H9 (cell line): ENCODE measurements around the gene PLXNB2. TPM values are rescaled to one million over a fixed set of nuclear protein-coding genes. Genes with fewer than 3 reads are reported as not detected.

Experiments used
- DNase-seq: peaks from one replicate; pipeline ENCODE4 v3.0.0-alpha.2; 2017
- H2AFZ ChIP-seq: one replicate; pipeline ENCODE4 v1.6.1; 2013; ENCODE audit warnings: mild to moderate bottlenecking, low read length, control low read depth, moderate library complexity
- H2AK5ac ChIP-seq: 2 replicates; pipeline ENCODE4 v1.6.1; 2013; ENCODE audit warnings: low read length, control low read depth, mixed read lengths; ENCODE audit not compliant: insufficient read length
- H2BK120ac ChIP-seq: one replicate; pipeline ENCODE4 v1.6.1; 2013; ENCODE audit warnings: low read depth, mild to moderate bottlenecking, low read length, control low read depth, inconsistent platforms; ENCODE audit not compliant: poor library complexity, severe bottlenecking
- H2BK12ac ChIP-seq: 2 replicates; pipeline ENCODE4 v1.6.1; 2013; ENCODE audit warnings: low read length, control low read depth, mixed read lengths, low read depth; ENCODE audit not compliant: insufficient read length
- H2BK15ac ChIP-seq: 2 replicates; pipeline ENCODE4 v1.6.1; 2013; ENCODE audit warnings: low read depth, low read length, control low read depth
- H2BK20ac ChIP-seq: one replicate; pipeline ENCODE4 v1.6.1; 2013; ENCODE audit warnings: low read depth, mild to moderate bottlenecking, low read length, control low read depth, inconsistent platforms; ENCODE audit not compliant: poor library complexity, severe bottlenecking
- H2BK5ac ChIP-seq: 2 replicates; pipeline ENCODE4 v1.6.1; 2013; ENCODE audit warnings: low read length, control low read depth, mixed read lengths; ENCODE audit not compliant: insufficient read length
- H3K14ac ChIP-seq: 2 replicates; pipeline ENCODE4 v1.6.1; 2013; ENCODE audit warnings: low read length, control low read depth; ENCODE audit not compliant: insufficient read depth
- H3K18ac ChIP-seq: 2 replicates; pipeline ENCODE4 v1.6.1; 2013; ENCODE audit warnings: low read depth, mild to moderate bottlenecking, mixed read lengths, low read length, control low read depth; ENCODE audit not compliant: insufficient read length
- H3K23ac ChIP-seq: 2 replicates; pipeline ENCODE4 v1.6.1; 2013; ENCODE audit warnings: low read length, control low read depth, mixed read lengths, low read depth; ENCODE audit not compliant: insufficient read length
- H3K23me2 ChIP-seq: 2 replicates; pipeline ENCODE4 v1.6.1; 2013; ENCODE audit warnings: low read depth, mild to moderate bottlenecking, mixed read lengths, low read length, control low read depth; ENCODE audit not compliant: insufficient read length, poor library complexity, severe bottlenecking
- H3K27ac ChIP-seq: 2 replicates; pipeline ENCODE4 v1.5.1; 2013; ENCODE audit warnings: low read length, control low read depth, mixed read lengths, low read depth; ENCODE audit not compliant: insufficient read length
- H3K27me3 ChIP-seq: 2 replicates; pipeline ENCODE4 v1.6.1; 2013; ENCODE audit warnings: low read length, control low read depth, inconsistent platforms; ENCODE audit not compliant: insufficient read depth
- H3K4ac ChIP-seq: 2 replicates; pipeline ENCODE4 v1.6.1; 2013; ENCODE audit warnings: low read depth, mild to moderate bottlenecking, control low read depth, inconsistent platforms, low read length, moderate library complexity
- H3K4me1 ChIP-seq: 2 replicates; pipeline ENCODE4 v1.6.1; 2013; ENCODE audit warnings: low read length, control low read depth, inconsistent platforms; ENCODE audit not compliant: insufficient read depth
- H3K4me2 ChIP-seq: 2 replicates; pipeline ENCODE4 v1.6.1; 2013; ENCODE audit warnings: low read length, control low read depth, mixed read lengths; ENCODE audit not compliant: insufficient read length, insufficient read depth
- H3K56ac ChIP-seq: 2 replicates; pipeline ENCODE4 v1.6.1; 2013; ENCODE audit warnings: low read depth, mild to moderate bottlenecking, mixed read lengths, low read length, control low read depth; ENCODE audit not compliant: insufficient read length
- H3K79me1 ChIP-seq: 2 replicates; pipeline ENCODE4 v1.6.1; 2013; ENCODE audit warnings: low read depth, mild to moderate bottlenecking, moderate library complexity, low read length, control low read depth, inconsistent platforms; ENCODE audit not compliant: insufficient read depth, poor library complexity, severe bottlenecking
- H3K79me2 ChIP-seq: 2 replicates; pipeline ENCODE4 v1.6.1; 2013; ENCODE audit warnings: low read length, control low read depth, inconsistent platforms; ENCODE audit not compliant: insufficient read depth
- H3K9ac ChIP-seq: 2 replicates; pipeline ENCODE4 v1.6.1; 2013; ENCODE audit warnings: low read length, control low read depth, mixed read lengths; ENCODE audit not compliant: insufficient read length; ENCODE audit errors: extremely low read depth
- H3K9me3 ChIP-seq: one replicate; pipeline ENCODE4 v1.6.1; 2013; ENCODE audit warnings: low read depth, low read length, inconsistent platforms; ENCODE audit not compliant: control insufficient read depth
- H3T11ph ChIP-seq: one replicate; pipeline ENCODE4 v1.6.1; 2013; ENCODE audit warnings: mild to moderate bottlenecking, low read length, control low read depth, inconsistent platforms
- H4K20me1 ChIP-seq: one replicate; pipeline ENCODE4 v1.6.1; 2013; ENCODE audit not compliant: control insufficient read depth, insufficient read length, insufficient read depth
- H4K5ac ChIP-seq: 2 replicates; pipeline ENCODE4 v1.6.1; 2013; ENCODE audit warnings: low read depth, mild to moderate bottlenecking, mixed read lengths, low read length, control low read depth; ENCODE audit not compliant: insufficient read length
- H4K8ac ChIP-seq: replicated peaks from 2 replicates; pipeline ENCODE4 v1.6.1; 2013; ENCODE audit warnings: low read length, control low read depth, mixed read lengths, low read depth; ENCODE audit not compliant: insufficient read length
- H4K91ac ChIP-seq: 2 replicates; pipeline ENCODE4 v1.6.1; 2013; ENCODE audit warnings: low read depth, mild to moderate bottlenecking, moderate library complexity, mixed read lengths, low read length, control low read depth; ENCODE audit not compliant: insufficient read length
- H3K27ac Mint-ChIP-seq, 3 experiments: 2 replicates in 2 of 3; 3 replicates in 1 of 3; pipeline ENCODE4 v1.8.0; 2020 to 2021; ENCODE audit warnings: mixed read lengths in 3 of 3, mild to moderate bottlenecking in 1 of 3, moderate library complexity in 1 of 3
- H3K27me3 Mint-ChIP-seq: 2 replicates; pipeline ENCODE4 v1.8.0; 2021; ENCODE audit warnings: low read depth, mild to moderate bottlenecking, moderate library complexity, mixed read lengths
- H3K36me3 Mint-ChIP-seq, 3 experiments: 2 replicates in 2 of 3; 3 replicates in 1 of 3; pipeline ENCODE4 v1.8.0; 2020 to 2021; ENCODE audit warnings: low read depth in 3 of 3, mixed read lengths in 3 of 3; ENCODE audit not compliant: insufficient read depth in 1 of 3
- H3K4me1 Mint-ChIP-seq, 2 experiments: 2 replicates each; pipeline ENCODE4 v1.8.0; 2020; ENCODE audit warnings: mixed read lengths in 2 of 2
- H3K4me3 Mint-ChIP-seq, 2 experiments: 2 replicates in 1 of 2; 3 replicates in 1 of 2; pipeline ENCODE4 v1.8.0; 2020 to 2021; ENCODE audit warnings: mild to moderate bottlenecking in 2 of 2, mixed read lengths in 2 of 2, moderate library complexity in 1 of 2
- H3K9me3 Mint-ChIP-seq, 2 experiments: 2 replicates in 1 of 2; 3 replicates in 1 of 2; pipeline ENCODE4 v1.8.0; 2020; ENCODE audit warnings: mild to moderate bottlenecking in 2 of 2, mixed read lengths in 2 of 2, moderate library complexity in 1 of 2
- WGBS: extraction: QIAGEN DNeasy Blood & Tissue Kit; methylation state at CpG from one replicate; pipeline ENCODE4 v1.1.7; 2013; ENCODE audit warnings: missing lambda C conversion rate, low lambda C conversion rate, mixed read lengths; ENCODE audit not compliant: insufficient read length; ENCODE audit errors: extremely low coverage; 5-methylcytosine and 5-hydroxymethylcytosine counted together
- total RNA-seq: library from RNA; stranded (reverse); gene quantifications from 2 replicates; pipeline ENCODE4 v1.2.1, GENCODE V29; 2021
- TF ChIP-seq, protein P1 (sequence below): fragments of 200-600 bp; sonication (generic); conservative IDR thresholded peaks from 3 replicates; pipeline ENCODE4 v1.8.0; 2021; ENCODE audit warnings: antibody characterized with exemption, mild to moderate bottlenecking

Gene PLXNB2
- total RNA-seq, 1 experiment from 2014 or later, result 87.6 TPM

DNA sequence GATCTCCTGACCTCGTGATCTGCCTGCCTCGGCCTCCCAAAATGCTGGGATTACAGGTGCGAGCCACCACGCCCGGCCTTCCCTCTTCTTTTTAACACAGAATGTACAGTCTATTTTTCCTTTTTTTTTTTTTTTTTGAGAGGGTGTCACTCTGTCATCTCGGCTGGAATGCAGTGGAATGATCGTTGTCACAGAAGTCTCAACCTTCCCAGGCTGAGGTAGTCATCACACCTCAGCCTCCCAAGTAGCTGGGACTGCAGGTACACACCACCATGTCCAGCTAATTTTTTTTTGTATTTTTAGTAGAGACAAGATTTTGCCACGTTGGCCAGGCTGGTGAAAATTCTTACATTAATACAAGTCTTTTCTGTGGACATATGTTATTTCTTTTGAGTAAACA is 48.7 kb upstream of the PLXNB2 start:
- no peak overlapping the region for H2AK5ac ChIP-seq
- Mint-ChIP-seq H3K27ac (no peak overlapping the region), H3K9me3 (no peaks in the 10 kb centered on the region), H3K27me3 (no peaks in the 10 kb centered on the region), H3K36me3 (peaks cover 9 to 23% (median 9%) of the 10 kb centered on the region in 3 experiments; a peak in 5 of 7 replicates), H3K4me3 (no peak overlapping the region), H3K4me1 (no peaks in the 10 kb centered on the region)
- WGBS, result no CpG with 5 or more reads among the region's 8 CpGs
- no peak overlapping the region for H4K5ac ChIP-seq
- H2BK120ac ChIP-seq, result no peak overlapping the region
- H3T11ph ChIP-seq, result no peak overlapping the region
- no peak overlapping the region for H3K14ac ChIP-seq
- H3K4me1 ChIP-seq, result no peaks in the 10 kb centered on the region
- no peak overlapping the region for H3K27ac ChIP-seq
- H3K27me3 ChIP-seq, result no peaks in the 10 kb centered on the region
- H3K9ac ChIP-seq, result no peak overlapping the region
- no peak overlapping the region for H3K18ac ChIP-seq
- H2BK15ac ChIP-seq, result no peak overlapping the region
- H3K56ac ChIP-seq, result no peak overlapping the region
- no peak overlapping the region for H3K4ac ChIP-seq
- no peak overlapping the region for H3K4me2 ChIP-seq
- H2BK20ac ChIP-seq, result no peak overlapping the region
- no peak overlapping the region for H4K8ac ChIP-seq
- H3K23me2 ChIP-seq, result no peaks in the 10 kb centered on the region
- H3K79me2 ChIP-seq, result peaks cover 5% of the 10 kb centered on the region; the same call in 1 of the 2 replicates
- H2AFZ ChIP-seq, result no peak overlapping the region
- no peak overlapping the region for H3K23ac ChIP-seq
- H3K79me1 ChIP-seq, result no peaks in the 10 kb centered on the region
- no peak overlapping the region for H2BK12ac ChIP-seq
- H2BK5ac ChIP-seq, result no peak overlapping the region
- H4K91ac ChIP-seq, result no peak overlapping the region
- no peaks in the 10 kb centered on the region for H4K20me1 ChIP-seq
- TF ChIP-seq, protein P1, sequence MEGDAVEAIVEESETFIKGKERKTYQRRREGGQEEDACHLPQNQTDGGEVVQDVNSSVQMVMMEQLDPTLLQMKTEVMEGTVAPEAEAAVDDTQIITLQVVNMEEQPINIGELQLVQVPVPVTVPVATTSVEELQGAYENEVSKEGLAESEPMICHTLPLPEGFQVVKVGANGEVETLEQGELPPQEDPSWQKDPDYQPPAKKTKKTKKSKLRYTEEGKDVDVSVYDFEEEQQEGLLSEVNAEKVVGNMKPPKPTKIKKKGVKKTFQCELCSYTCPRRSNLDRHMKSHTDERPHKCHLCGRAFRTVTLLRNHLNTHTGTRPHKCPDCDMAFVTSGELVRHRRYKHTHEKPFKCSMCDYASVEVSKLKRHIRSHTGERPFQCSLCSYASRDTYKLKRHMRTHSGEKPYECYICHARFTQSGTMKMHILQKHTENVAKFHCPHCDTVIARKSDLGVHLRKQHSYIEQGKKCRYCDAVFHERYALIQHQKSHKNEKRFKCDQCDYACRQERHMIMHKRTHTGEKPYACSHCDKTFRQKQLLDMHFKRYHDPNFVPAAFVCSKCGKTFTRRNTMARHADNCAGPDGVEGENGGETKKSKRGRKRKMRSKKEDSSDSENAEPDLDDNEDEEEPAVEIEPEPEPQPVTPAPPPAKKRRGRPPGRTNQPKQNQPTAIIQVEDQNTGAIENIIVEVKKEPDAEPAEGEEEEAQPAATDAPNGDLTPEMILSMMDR, result no peak
- H3K9me3 ChIP-seq, result no peaks in the 10 kb centered on the region
- no peak for DNase-seq
